ENCODE results near the gene CDH4. TPM values are rescaled to one million over a fixed set of nuclear protein-coding genes. Genes with fewer than 3 reads are reported as not detected.

CDH4 gene
- total RNA-seq, 4 donors from 2014 or later, result 0.13 to 0.38 (median 0.21) TPM; not detected in 1

DNA sequence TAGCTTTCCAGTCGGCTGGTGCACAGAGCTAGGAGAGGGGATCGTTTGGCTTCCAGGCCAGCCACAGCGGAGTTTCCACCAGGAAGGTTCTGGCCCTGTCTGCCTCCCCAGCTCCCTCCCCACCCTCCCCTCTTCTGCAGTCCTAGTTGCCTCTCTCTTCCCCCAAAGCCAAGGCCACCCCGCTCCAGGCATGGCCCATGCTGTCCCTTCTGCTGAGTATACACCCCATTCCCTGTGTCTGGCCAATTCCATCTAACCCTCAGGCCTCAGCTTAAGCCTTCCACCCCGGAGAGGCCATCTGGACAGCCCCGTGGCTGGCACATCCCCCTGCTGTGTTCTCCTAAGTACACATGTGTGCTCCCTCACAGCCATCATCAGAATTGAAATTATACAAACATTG is 167.4 kb downstream of the CDH4 start:
- 70 to 73% methylated on average over 6 of the region's 6 CpGs for WGBS, 2 donors
- intact Hi-C loops (cut with DNase I), result no loop called here
- Histone ChIP-seq H3K9me3 (no peaks in the 10 kb centered on the region), H3K36me3 (no peaks in the 10 kb centered on the region), H3K27me3 (peaks cover 0 to 4% (median 0%) of the 10 kb centered on the region in 4 donors), H3K4me1 (no peaks in the 10 kb centered on the region), H3K4me3 (no peak overlapping the region), H3K27ac (no peak overlapping the region)
- DNase-seq, result no peak
- no peak for TF ChIP-seq POLR2A (IDR thresholded peaks at IDR 0.05)
- TF ChIP-seq, protein P1, sequence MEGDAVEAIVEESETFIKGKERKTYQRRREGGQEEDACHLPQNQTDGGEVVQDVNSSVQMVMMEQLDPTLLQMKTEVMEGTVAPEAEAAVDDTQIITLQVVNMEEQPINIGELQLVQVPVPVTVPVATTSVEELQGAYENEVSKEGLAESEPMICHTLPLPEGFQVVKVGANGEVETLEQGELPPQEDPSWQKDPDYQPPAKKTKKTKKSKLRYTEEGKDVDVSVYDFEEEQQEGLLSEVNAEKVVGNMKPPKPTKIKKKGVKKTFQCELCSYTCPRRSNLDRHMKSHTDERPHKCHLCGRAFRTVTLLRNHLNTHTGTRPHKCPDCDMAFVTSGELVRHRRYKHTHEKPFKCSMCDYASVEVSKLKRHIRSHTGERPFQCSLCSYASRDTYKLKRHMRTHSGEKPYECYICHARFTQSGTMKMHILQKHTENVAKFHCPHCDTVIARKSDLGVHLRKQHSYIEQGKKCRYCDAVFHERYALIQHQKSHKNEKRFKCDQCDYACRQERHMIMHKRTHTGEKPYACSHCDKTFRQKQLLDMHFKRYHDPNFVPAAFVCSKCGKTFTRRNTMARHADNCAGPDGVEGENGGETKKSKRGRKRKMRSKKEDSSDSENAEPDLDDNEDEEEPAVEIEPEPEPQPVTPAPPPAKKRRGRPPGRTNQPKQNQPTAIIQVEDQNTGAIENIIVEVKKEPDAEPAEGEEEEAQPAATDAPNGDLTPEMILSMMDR (IDR thresholded peaks at IDR 0.05), result no peak

DNA sequence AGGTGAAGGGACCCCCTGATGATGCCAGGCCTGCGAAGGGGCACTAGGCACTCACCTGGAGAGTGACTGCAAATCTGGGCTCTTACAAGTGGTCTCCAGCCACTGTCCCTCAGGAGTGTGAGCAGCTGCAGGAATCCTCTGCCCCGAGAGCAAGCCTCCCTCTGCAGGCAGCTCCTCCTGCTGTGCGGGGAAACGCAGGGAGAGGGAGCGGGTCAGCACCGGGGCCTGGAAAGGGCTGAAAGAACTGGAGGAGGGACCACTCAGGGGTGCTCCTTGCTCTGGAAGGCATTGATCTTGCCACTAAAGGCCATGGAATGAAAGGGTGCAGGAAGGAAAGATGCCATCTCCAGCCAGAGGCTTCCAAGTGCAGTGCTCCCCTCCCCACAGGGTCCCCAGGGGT is 168.0 kb downstream of the CDH4 start:
- H3K27ac ChIP-seq, result no peak overlapping the region
- intact Hi-C loops (cut with DNase I), result no loop called here
- H3K9me3 ChIP-seq, result no peaks in the 10 kb centered on the region
- no peaks in the 10 kb centered on the region for H3K36me3 ChIP-seq
- no peak for DNase-seq
- TF ChIP-seq, protein P1 (IDR thresholded peaks at IDR 0.05), result no peak
- no peak for TF ChIP-seq POLR2A (IDR thresholded peaks at IDR 0.05)
- no peaks in the 10 kb centered on the region for H3K4me1 ChIP-seq
- peaks cover 0 to 4% (median 0%) of the 10 kb centered on the region in 4 donors for H3K27me3 ChIP-seq
- WGBS, 2 donors, result 58% methylated on average over 4 of the region's 6 CpGs; no CpG with 5 or more reads in 1 of the 2 donors
- no peak overlapping the region for H3K4me3 ChIP-seq

DNA sequence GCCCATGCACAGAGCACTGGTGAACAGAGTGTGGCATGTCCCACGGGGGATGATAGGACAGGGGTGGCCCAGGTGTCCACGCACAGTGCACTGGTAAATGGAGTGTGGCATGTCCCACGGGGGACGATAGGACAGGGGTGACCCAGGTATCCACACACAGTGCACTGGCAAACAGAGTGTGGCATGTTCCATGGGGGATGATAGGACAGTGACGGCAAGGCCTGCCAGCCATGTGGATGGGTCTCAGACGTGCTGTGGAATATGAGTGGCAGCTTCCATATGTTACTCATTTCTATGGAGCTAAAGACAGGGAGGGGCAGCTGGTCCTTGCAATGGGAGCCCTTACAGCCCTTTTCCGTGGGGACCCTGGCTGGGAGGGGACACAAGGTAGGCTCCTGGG is 168.7 kb downstream of the CDH4 start:
- DNase-seq, result no peak
- Histone ChIP-seq H3K27ac (no peak overlapping the region), H3K27me3 (peaks cover 0 to 4% (median 0%) of the 10 kb centered on the region in 4 donors), H3K36me3 (no peaks in the 10 kb centered on the region), H3K4me3 (no peak overlapping the region), H3K4me1 (no peaks in the 10 kb centered on the region), H3K9me3 (no peaks in the 10 kb centered on the region)
- intact Hi-C loops (cut with DNase I), result no loop called here
- 80 to 87% methylated on average over 6 to 7 of the region's 7 CpGs for WGBS, 2 donors
- TF ChIP-seq POLR2A (IDR thresholded peaks at IDR 0.05), result no peak
- TF ChIP-seq, protein P1 (IDR thresholded peaks at IDR 0.05), result no peak

DNA sequence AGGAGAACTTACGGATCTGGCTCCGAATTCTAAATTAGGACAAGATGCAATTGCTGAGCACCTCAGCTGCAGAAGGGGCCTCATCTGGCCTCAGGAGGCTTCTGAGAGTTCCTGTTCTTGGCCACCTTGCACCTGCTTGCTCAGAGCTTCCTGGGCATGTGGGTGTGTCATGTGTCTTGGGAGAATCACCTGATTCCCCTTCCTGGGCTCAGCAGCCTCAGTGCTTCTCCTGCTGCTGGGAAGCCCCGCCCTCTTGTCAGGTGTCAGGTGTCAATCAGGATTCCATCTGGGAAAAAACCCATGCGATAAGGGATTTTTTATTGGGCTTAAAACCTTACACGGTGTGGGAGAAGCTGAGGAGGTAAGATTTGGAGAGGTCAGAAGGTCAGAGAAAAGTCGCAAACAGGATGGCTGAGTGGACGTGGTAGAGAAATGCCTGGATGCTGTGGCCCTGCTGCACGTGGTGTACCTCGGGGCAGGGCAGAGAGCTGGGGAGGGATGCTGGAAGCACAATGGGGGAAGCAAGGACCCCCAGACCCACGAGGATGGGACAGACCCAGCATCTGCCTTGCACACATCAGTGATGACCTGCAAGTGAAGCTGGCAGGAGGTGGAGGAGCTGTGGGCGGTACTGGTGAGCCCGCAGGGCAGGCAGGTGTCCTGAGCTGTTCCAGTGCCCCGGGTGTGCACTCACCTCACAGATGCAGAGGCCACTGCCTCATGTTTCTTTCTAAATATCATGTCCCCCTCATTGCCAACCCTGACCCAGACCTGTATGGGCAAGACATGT is 170.8 kb downstream of the CDH4 start:
- no peak for DNase-seq
- 54 to 65% methylated on average over 12 of the region's 13 CpGs for WGBS, 2 donors
- Histone ChIP-seq H3K4me1 (no peaks in the 10 kb centered on the region), H3K27me3 (peaks cover 0 to 12% (median 0%) of the 10 kb centered on the region in 4 donors), H3K9me3 (no peaks in the 10 kb centered on the region), H3K36me3 (no peaks in the 10 kb centered on the region), H3K4me3 (no peak overlapping the region), H3K27ac (no peak overlapping the region)
- intact Hi-C loops (cut with DNase I), result no loop called here
- no peak for TF ChIP-seq POLR2A (IDR thresholded peaks at IDR 0.05)
- TF ChIP-seq, protein P1 (IDR thresholded peaks at IDR 0.05), result no peak

DNA sequence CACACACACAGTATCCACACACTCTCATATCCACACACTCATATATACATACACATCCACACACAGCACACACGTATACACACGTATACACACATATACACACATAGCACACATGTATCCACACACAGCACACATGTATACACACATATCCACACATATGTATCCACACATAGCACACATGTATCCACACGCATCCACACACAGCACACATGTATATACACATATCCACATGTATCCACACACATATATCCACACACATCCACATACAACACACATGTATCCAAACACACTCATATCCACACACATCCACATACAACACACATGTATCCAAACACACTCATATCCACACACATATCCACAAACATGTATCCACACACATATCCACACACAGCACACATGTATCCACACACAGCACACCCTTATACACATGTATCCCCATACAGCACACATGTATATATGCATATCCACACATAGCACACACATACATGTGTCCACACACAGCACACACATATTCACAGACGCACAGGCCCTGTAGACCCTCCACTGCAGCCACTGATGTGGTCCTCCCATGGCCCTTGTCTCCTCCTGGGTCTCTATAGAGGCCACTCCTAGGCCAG is 172.1 kb downstream of the CDH4 start:
- Histone ChIP-seq H3K4me3 (no peak overlapping the region), H3K27me3 (peaks cover 0 to 14% (median 0%) of the 10 kb centered on the region in 4 donors), H3K9me3 (no peaks in the 10 kb centered on the region), H3K4me1 (no peaks in the 10 kb centered on the region), H3K27ac (no peak overlapping the region), H3K36me3 (no peaks in the 10 kb centered on the region)
- intact Hi-C loops (cut with DNase I), result no loop called here
- no peak for DNase-seq
- 87 to 88% methylated on average over 4 of the region's 4 CpGs for WGBS, 2 donors
- no peak for TF ChIP-seq POLR2A (IDR thresholded peaks at IDR 0.05)
- TF ChIP-seq, protein P1 (IDR thresholded peaks at IDR 0.05), result no peak
